Measurements from ENCODE around the gene SEPTIN2. TPM values are rescaled to one million over a fixed set of nuclear protein-coding genes. Genes with fewer than 3 reads are reported as not detected.
"Not testable (repeated sequence)": the region's sequence is repeated elsewhere in the genome, so short reads cannot be mapped to it uniquely, and the experiment has no call there.

SEPTIN2 gene
- total RNA-seq, 2 donors from 2014 or later: 289 to 405 TPM

GRCh38 chr2:241291977-241292376 is 23.7 kb upstream of the SEPTIN2 start:
- Histone ChIP-seq H3K4me1 (ENCODE audit: control insufficient read depth in 1 of 2, low read depth in 2 of 2) (no peaks in the 10 kb centered on the region), H3K9me3 (no peaks in the 10 kb centered on the region), H3K27ac (no peak overlapping the region), H3K4me3 (no peak overlapping the region), H3K27me3 (replicated peaks; ENCODE audit: insufficient read depth) (no peaks in the 10 kb centered on the region), H3K36me3 (no peaks in the 10 kb centered on the region)
- ATAC-seq (ENCODE audit: insufficient number of reproducible peaks, low FRiP score, low read depth) (no peak), DNase-seq (ENCODE audit: low spot score) (no peak)
- no peak for TF ChIP-seq CTCF (IDR thresholded peaks at IDR 0.05)

GRCh38 chr2:241293378-241293797 is 22.3 kb upstream of the SEPTIN2 start:
- H3K27me3 ChIP-seq (replicated peaks; ENCODE audit: insufficient read depth); H3K9me3 ChIP-seq; H3K27ac ChIP-seq; H3K4me1 ChIP-seq (ENCODE audit: control insufficient read depth in 1 of 2, low read depth in 2 of 2); H3K4me3 ChIP-seq; ATAC-seq (ENCODE audit: insufficient number of reproducible peaks, low FRiP score, low read depth); DNase-seq (ENCODE audit: low spot score); H3K36me3 ChIP-seq: not testable (repeated sequence)

GRCh38 chr2:241295326-241296095 is 20.2 kb upstream of the SEPTIN2 start:
- ATAC-seq (ENCODE audit: insufficient number of reproducible peaks, low FRiP score, low read depth) (no peak), DNase-seq (ENCODE audit: low spot score) (no peak)
- no peak for TF ChIP-seq CTCF (IDR thresholded peaks at IDR 0.05)
- Histone ChIP-seq H3K9me3 (no peaks in the 10 kb centered on the region), H3K27me3 (replicated peaks; ENCODE audit: insufficient read depth) (no peaks in the 10 kb centered on the region), H3K4me1 (ENCODE audit: control insufficient read depth in 1 of 2, low read depth in 2 of 2) (no peaks in the 10 kb centered on the region), H3K27ac (no peak overlapping the region), H3K4me3 (no peak overlapping the region), H3K36me3 (no peaks in the 10 kb centered on the region)

GRCh38 chr2:241296767-241297166 is 19.0 kb upstream of the SEPTIN2 start:
- Histone ChIP-seq H3K4me3 (no peak overlapping the region), H3K36me3 (no peaks in the 10 kb centered on the region), H3K9me3 (no peaks in the 10 kb centered on the region), H3K27ac (no peak overlapping the region), H3K4me1 (ENCODE audit: control insufficient read depth in 1 of 2, low read depth in 2 of 2) (no peaks in the 10 kb centered on the region), H3K27me3 (replicated peaks; ENCODE audit: insufficient read depth) (no peaks in the 10 kb centered on the region)
- ATAC-seq (ENCODE audit: insufficient number of reproducible peaks, low FRiP score, low read depth) (no peak), DNase-seq (ENCODE audit: low spot score) (no peak)
- TF ChIP-seq CTCF (IDR thresholded peaks at IDR 0.05): no peak

GRCh38 chr2:241298673-241299072 is 17.1 kb upstream of the SEPTIN2 start:
- no peak overlapping the region for H3K4me3 ChIP-seq
- H3K36me3 ChIP-seq: no peaks in the 10 kb centered on the region
- no peaks in the 10 kb centered on the region for H3K27me3 ChIP-seq (replicated peaks; ENCODE audit: insufficient read depth)
- H3K4me1 ChIP-seq (ENCODE audit: control insufficient read depth in 1 of 2, low read depth in 2 of 2): peaks cover 0 to 8% of the 10 kb centered on the region in 2 donors
- H3K27ac ChIP-seq: no peak overlapping the region
- no peaks in the 10 kb centered on the region for H3K9me3 ChIP-seq
- DNase-seq (ENCODE audit: low spot score) (no peak), ATAC-seq (ENCODE audit: insufficient number of reproducible peaks, low FRiP score, low read depth) (no peak)
- no peak for TF ChIP-seq CTCF (IDR thresholded peaks at IDR 0.05)

- DNase-seq (ENCODE audit: low spot score) (no peak), ATAC-seq (ENCODE audit: insufficient number of reproducible peaks, low FRiP score, low read depth) (no peak)
- Histone ChIP-seq H3K9me3 (no peaks in the 10 kb centered on the region), H3K27ac (no peak overlapping the region), H3K4me1 (ENCODE audit: control insufficient read depth in 1 of 2, low read depth in 2 of 2) (peaks cover 0 to 16% of the 10 kb centered on the region in 2 donors), H3K36me3 (no peaks in the 10 kb centered on the region), H3K27me3 (replicated peaks; ENCODE audit: insufficient read depth) (no peaks in the 10 kb centered on the region), H3K4me3 (no peak overlapping the region)
- no peak for TF ChIP-seq CTCF (IDR thresholded peaks at IDR 0.05)
These were observed 15.7 kb upstream of the SEPTIN2 start for GRCh38 chr2:241300000-241300399.
